NCI-H2227 (cell line): ENCODE results near the gene KANK4.
A peak's percentile ranks its signal among the peaks of the same experiment; 100 is the strongest.
"Not testable (repeated sequence)": the region's sequence is repeated elsewhere in the genome, so short reads cannot be mapped to it uniquely, and the experiment has no call there.

Source experiments
- DNase-seq: peaks from one replicate; lab custom pipeline; 2025; ENCODE audit not compliant: unreplicated experiment; lab: John Stamatoyannopoulos, UW

The KANK4 gene

GRCh38 chr1:62240651-62241370, 78.4 kb downstream of the KANK4 start:
- no peak for DNase-seq

GRCh38 chr1:62239652-62240403, 79.4 kb downstream of the KANK4 start:
- DNase-seq = not testable (repeated sequence)

- DNase-seq = no peak
These were observed 80.7 kb downstream of the KANK4 start for GRCh38 chr1:62238507-62238906.

- DNase-seq = no peak
These were observed 81.3 kb downstream of the KANK4 start for GRCh38 chr1:62237950-62238374.

GRCh38 chr1:62237361-62237760, 81.9 kb downstream of the KANK4 start:
- no peak for DNase-seq

- no peak for DNase-seq
These were observed 83.7 kb downstream of the KANK4 start for GRCh38 chr1:62235576-62235975.

GRCh38 chr1:62234688-62235087, 84.5 kb downstream of the KANK4 start:
- DNase-seq = no peak

- DNase-seq = no peak
These were observed 85.2 kb downstream of the KANK4 start for GRCh38 chr1:62233926-62234450.

- no peak for DNase-seq
These were observed 86.4 kb downstream of the KANK4 start for GRCh38 chr1:62232871-62233278.

- DNase-seq = peak; percentile 22
These were observed 88.5 kb downstream of the KANK4 start for GRCh38 chr1:62230718-62231117.

- no peak for DNase-seq
These were observed 89.3 kb downstream of the KANK4 start for GRCh38 chr1:62229932-62230331.

GRCh38 chr1:62229468-62229867, 89.8 kb downstream of the KANK4 start:
- no peak for DNase-seq

GRCh38 chr1:62228883-62229187, 90.4 kb downstream of the KANK4 start:
- no peak for DNase-seq

GRCh38 chr1:62228136-62228882, 90.9 kb downstream of the KANK4 start:
- no peak for DNase-seq

- no peak for DNase-seq
These were observed 91.7 kb downstream of the KANK4 start for GRCh38 chr1:62227496-62227895.

GRCh38 chr1:62224182-62224581, 95.1 kb downstream of the KANK4 start:
- no peak for DNase-seq

GRCh38 chr1:62222321-62222720, 96.9 kb downstream of the KANK4 start:
- no peak for DNase-seq

- no peak for DNase-seq
These were observed 98.1 kb downstream of the KANK4 start for GRCh38 chr1:62221171-62221570.

GRCh38 chr1:62220456-62220855, 98.8 kb downstream of the KANK4 start:
- not testable (repeated sequence) for DNase-seq

- DNase-seq = no peak
These were observed 100.6 kb downstream of the KANK4 start for GRCh38 chr1:62218604-62219003.

- no peak for DNase-seq
These were observed 105.9 kb downstream of the KANK4 start for GRCh38 chr1:62213075-62213914.
